Activated gamma-delta T cell (primary cell): ENCODE data around the gene KRTAP10-5.
"Not testable (repeated sequence)": the region's sequence is repeated elsewhere in the genome, so short reads cannot be mapped to it uniquely, and the experiment has no call there.

Experiments
- DNase-seq: peaks from one replicate; lab custom pipeline; 2025; lab: John Stamatoyannopoulos, UW
- total RNA-seq, 2 donors: gene quantifications; one replicate each; lab custom pipeline; 2026; lab: John Stamatoyannopoulos, UW

The KRTAP10-5 gene, protein sequence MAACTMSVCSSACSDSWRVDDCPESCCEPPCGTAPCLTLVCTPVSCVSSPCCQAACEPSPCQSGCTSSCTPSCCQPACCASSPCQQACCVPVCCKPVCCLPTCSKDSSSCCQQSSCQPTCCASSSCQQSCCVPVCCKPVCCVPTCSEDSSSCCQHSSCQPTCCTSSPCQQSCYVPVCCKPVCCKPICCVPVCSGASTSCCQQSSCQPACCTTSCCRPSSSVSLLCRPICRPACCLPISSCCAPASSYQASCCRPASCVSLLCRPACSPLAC
- 0 reads per million in 2 donors for total RNA-seq

DNA sequence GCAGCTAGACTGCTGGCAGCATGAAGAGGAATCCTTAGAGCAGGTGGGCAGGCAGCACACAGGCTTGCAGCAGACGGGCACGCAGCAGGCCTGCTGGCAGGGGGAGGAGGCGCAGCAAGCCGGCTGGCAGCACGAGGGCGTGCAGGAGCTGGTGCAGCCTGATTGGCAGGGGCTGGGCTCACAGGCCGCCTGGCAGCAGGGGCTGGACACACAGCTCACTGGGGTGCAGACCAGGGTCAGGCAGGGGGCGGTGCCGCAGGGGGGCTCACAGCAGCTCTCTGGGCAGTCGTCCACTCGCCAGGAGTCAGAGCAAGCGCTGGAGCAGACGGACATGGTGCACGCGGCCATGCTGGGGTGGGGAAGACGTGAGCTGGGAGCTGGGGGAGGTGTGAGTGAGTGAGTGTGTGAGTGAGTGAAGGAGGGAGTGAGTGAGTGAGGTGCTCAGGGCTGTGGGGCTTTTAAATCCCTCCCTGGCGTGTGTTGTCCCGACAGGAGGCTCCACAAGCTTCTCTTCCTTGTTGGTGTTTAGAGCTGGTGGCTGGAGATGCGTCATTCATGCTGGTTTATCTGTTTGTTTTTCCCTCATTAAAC is at the start of gene KRTAP10-5:
Gene KRTAP10-5, minus strand, starts transcription at position 374 of the 591 bp plus-strand sequence. Its CDS starts 26 bp downstream, at position 348.
- DNase-seq: not testable (repeated sequence)

DNA sequence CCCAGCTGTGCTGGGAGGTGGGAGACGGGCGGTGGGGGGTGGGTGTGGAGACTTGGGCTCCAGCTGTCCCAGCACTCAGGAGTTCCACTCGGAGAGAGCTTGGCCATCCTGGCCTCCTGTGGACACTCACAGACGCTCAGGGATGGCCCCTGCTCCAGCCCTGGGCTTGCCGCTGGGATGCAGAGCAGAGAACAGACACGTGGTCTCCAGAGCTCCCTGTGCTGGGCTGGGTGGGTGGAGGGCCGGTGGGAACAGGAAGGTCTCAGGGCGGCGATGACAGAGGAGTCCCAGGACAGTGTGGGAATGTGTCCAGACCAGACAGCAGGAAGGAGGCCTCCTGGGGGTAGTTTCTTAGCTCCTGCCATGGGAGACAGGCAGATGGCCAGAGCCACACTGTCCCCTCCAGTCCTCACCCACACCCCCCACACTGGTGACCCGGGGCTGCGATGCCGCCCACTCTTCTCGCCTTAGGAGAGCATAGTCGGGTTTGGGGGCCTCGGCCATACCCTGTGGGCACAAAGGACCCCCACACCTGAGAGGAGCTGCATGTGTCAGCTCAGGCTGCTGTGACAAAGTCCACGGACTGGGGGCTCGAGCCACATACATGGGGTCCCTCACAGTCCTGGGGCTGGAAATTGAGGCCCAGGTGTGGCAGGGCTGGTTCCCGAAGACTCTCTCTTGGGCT is 48.4 kb upstream of the KRTAP10-5 start:
- DNase-seq: no peak

DNA sequence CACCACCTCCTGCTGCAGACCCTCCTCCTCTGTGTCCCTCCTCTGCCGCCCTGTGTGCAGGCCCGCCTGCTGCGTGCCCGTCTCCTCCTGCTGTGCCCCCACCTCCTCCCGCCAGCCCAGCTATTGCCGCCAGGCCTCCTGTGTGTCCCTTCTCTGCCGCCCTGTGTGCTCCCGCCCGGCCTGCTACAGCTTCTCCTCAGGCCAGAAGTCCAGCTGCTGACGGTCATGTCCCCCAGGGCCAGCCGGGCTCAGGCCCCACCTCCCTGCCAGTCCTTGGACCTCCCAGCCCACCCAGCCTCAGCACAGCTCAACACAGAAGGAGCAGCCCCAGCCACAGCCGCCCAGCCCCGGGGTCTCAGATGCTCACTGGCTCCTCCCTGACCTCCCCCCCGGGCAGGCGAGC is 47.4 kb upstream of the KRTAP10-5 start:
- DNase-seq: not testable (repeated sequence)

DNA sequence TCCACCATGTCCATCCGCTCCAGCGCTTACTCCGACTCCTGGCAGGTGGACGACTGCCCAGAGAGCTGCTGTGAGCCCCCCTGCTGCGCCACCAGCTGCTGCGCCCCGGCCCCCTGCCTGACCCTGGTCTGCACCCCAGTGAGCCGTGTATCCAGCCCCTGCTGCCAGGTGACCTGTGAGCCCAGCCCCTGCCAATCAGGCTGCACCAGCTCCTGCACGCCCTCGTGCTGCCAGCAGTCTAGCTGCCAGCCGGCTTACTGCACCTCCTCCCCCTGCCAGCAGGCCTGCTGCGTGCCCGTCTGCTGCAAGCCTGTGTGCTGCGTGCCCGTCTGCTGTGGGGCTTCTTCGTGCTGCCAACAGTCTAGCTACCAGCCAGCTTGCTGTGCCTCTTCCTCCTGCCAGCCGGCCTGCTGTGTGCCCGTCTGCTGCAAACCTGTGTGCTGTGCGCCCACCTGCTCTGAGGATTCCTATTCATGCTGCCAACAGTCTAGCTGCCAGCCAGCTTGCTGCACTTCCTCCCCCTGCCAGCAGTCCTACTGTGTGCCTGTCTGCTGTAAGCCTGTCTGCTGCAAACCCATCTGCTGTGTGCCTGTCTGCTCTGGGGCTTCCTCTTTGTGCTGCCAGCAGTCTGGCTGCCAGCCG is 46.9 kb upstream of the KRTAP10-5 start:
- DNase-seq: not testable (repeated sequence)

DNA sequence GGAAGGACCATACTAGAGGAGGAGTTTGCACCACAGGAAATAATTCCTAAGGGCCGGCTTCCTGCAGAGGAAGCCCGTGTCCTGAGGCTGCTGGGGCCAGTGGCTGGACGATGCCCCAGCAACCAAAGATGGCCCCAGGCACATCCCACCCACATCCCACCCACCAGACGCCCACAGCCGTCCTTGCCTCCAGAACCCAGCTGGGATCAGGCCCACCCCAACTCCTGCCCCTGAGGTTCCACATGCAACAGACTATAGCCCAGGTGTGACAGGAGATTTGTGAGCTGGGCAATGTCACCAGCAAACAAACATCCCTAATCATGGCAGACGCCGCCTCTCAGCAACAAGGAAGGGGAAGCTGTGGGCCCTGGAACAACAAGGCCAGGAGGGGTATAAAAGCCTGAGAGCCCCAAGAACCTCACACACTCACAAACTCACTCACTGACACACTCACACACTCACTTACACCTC is 46.3 kb upstream of the KRTAP10-5 start, which contains the start of gene KRTAP10-9:
Gene KRTAP10-9, plus strand, starts transcription at position 421 of the 471 bp plus-strand sequence. CDS start 79 bp downstream, outside the sequence.
- DNase-seq: no peak

DNA sequence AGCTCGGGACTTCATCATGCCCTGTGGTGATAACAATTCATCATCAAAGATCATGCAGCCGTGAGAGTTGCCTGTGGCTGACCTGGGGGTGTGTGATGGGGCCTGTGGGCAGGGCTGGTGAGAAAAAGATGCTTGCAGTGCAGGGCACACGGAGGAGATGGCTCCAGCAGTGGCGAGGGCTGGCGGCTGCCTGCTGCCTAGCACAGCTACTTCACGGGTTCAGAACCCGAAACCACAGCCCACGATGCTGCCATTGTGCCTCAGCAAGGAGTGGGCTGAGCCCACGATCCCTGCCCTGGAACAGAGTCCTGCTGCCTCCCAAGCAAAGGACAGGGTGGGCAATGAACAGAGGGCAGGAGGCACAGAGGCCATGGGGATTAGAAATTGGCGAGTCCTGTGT is 45.9 kb upstream of the KRTAP10-5 start:
- DNase-seq: no peak

DNA sequence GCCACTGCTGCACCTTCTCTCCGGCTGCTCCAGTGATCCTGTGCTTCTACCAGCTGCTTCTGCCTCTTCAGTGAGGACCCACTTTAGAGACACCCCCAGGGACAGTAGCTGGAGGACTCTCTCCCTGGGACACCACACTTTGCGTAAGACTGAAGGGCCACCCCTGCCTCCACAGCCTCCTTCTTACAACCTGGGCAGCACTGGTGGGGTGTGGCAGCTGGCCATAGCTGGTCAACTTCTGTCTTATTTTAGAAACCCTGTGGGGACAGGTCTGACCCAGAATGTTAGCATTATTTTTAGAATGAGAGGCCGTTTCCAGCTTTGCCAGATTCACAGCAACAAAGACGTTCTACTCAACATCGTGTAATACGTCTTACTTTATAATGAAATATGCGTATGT is 45.4 kb upstream of the KRTAP10-5 start:
- no peak for DNase-seq

DNA sequence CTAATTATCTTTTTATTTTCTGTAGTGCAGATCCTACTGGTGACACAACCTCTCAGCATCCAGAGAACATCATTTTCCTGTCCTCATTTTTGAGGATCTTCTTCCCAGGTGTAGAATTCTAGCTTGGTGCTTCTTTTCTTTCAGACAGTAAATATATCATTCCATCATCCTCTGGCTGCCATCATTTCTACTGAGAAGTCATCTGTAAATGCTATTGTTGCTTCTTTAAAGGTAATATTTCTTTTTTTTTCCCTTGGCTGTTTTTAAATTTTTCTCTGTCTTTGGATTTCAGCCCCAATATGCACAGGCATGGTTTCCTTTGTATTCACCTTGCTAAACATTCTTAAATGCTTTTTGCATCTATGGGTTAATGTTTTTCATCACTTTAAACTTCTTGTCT is 43.2 kb upstream of the KRTAP10-5 start:
- DNase-seq: no peak

DNA sequence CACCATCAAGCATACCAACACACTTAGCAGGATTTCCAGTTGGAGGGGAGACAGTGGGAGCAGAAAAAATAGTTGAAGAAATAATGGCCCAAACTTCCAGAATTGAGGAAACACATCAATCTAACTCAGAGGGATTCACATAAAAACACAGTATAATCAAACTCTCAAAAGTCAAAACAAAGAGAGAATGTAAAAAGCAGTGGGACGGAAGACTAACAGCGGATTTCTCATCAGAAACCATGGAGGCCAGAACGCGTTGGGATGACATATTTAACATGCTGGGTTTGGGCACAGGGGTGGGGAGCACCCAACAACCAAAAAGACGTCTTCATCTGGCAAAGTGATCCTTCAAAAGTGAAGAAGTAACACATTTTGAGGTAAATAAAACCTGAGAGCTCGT is 39.5 kb upstream of the KRTAP10-5 start:
- DNase-seq: no peak

DNA sequence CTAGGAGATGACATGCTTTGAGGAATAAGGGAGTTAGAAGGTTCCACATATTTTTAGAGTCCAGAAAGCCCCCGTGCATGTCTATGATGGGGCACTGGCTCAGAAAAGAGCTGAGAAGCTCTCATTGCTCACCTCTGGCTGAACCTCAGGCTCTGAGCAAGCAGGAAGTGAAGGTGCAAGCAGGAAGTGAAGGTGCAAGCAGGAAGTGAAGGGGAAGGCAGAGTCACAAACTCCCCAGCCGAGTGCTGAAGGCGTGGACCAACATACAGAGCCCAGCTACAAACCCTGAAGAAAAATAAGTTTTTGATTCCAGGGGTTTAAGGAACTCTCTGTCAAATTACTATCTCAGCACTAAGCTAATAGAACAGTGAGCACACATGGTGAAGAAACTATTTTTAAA is 38.5 kb upstream of the KRTAP10-5 start:
- DNase-seq: no peak

DNA sequence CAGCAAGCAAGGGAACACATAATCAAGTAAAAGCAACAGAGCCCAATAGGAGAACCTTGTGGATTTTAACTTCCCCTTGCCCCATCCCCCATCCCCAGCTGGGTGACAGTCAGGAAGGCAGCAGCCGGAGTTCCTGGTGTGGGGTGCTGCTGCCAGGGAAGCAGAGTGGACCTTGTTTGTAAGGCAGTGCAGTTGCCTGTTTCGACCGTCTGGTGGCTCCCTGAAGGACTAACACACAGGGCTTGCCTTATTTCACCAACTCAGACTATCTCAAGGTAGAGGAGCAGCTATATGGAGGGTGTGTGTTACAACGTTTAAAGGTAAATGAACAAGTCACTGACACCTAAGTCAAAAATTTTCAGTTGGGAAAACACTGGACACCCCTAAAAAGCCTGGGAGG is 38.1 kb upstream of the KRTAP10-5 start:
- DNase-seq: no peak

DNA sequence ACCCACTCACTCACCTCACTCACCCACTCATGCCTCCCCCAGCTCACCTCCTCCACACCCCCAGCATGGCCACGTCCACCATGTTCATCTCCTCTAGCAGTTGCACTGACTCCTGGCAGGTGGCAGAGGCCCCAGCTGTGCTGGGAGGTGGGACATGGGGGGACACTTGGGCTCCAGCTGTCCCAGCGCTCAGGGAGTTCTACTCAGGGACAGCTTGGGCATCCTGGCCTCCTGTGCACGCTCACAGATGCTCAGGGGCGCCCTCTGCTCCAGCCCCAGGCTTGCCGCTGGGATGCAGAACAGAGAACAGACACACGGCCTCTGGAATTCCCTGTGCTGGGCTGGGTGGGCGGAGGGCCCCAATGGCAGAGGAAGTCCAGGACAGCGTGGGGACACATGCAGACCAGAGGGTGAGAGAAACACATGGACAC is 36.7 kb upstream of the KRTAP10-5 start:
- no peak for DNase-seq

DNA sequence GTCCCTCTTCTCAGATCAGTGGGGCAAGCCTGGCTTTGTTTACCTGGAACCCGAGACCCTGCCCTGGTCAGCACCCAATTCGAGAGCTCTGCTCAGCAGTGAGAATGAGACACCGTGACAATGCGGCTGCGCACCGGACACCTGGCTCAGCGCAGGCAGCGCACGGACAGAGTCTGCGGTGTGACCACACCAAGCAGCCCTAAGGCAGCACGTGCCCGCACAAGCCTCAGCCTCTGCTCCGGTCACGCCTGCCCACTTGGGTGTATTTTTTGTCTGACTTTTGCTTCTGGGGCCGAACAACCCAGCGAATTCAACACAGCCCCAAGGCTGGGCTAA is 36.2 kb upstream of the KRTAP10-5 start:
- DNase-seq: no peak

DNA sequence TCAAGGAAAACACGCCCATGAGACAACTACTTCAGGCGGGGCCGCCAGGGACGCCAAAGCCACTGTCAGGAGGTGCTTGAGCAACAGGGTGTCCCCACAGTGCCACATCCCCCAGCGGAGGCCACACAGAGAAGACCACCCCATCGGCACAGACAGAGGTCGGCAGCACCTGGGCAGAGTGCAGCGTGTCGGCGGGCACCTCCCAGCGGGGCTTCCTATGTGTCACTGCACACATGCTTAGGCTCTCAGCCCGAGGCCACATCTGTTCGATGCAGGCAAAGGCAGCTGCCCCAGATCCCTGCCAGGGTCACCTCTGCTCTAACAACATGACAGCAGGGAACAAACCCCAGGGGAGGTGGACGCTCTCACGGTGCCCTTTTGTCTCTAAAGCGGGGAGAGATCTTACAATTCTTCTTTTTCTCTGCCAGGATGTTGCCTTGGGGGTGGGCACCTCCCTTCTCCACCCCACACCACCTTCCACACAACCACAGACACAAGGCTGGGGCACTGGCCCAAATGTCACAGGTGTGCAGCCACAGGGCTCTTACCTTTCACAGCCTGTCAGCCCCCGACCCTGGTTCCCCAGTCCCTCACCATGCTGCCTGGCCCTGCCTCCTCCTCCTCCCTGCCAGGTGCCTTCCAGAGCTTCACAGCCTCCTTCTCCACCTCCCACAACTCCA is 35.6 kb upstream of the KRTAP10-5 start:
- no peak for DNase-seq

DNA sequence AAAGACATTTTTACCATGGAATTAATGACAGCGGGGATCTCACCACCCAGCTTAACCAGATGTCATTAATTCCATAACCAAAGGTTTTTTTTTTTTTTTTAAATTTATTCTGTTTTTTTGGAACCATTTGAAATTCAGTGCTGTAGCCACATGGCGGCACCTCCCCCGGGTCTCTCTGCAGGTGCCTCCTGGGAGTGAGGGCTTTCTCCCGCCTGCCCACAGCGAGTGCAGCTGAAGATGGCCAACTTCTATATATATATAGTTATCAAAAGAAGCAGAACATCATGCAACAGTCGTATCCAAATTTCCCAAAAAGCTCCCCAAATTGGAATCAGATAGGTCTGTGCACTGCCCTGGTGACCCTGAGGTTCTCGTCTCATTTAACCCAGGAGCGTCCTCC is 35.1 kb upstream of the KRTAP10-5 start:
- DNase-seq: no peak

DNA sequence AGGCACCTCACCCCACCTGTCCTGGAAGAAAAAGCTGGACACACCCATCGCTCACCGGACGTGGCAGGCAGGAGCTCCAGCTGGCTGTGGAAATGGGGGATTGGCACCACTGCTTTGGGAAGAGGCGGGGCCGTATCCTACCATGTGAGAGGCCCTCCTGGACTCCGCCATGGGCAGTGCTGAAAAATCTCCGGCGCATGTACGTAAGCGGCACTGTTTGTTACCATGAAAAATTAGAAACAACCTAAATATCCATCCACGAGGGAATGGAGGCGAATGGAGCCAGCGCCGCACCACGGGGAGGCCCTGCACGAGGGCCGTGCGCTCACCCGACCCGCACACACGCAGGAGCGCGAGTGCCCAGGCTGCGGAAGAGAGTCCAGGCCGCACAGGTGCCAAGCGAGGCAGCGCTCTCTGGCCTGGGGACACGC is 34.6 kb upstream of the KRTAP10-5 start:
- no peak for DNase-seq

DNA sequence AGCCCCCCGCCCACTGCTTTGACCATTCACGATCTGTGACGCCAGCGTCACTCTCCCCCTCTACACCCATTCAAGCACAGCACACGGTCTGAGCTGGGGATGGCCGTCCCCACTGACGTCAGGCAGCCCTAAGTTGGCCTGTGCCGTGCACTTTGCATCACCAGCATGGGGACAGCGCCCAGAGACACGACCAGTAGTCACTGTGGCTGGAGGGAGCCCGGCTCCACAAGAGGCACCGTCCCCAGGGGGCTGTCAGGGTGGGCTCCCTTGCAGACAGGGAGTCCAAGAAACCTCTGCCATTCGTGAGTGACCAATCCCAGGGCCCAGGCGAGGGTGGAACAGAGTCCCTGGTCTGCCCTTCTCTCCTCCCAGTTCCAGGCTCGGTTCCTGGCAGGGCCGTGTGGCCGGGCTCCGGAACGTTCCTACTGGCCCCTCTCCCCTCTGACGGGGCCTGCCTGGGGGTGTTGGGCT is 33.8 kb upstream of the KRTAP10-5 start:
- DNase-seq: no peak

DNA sequence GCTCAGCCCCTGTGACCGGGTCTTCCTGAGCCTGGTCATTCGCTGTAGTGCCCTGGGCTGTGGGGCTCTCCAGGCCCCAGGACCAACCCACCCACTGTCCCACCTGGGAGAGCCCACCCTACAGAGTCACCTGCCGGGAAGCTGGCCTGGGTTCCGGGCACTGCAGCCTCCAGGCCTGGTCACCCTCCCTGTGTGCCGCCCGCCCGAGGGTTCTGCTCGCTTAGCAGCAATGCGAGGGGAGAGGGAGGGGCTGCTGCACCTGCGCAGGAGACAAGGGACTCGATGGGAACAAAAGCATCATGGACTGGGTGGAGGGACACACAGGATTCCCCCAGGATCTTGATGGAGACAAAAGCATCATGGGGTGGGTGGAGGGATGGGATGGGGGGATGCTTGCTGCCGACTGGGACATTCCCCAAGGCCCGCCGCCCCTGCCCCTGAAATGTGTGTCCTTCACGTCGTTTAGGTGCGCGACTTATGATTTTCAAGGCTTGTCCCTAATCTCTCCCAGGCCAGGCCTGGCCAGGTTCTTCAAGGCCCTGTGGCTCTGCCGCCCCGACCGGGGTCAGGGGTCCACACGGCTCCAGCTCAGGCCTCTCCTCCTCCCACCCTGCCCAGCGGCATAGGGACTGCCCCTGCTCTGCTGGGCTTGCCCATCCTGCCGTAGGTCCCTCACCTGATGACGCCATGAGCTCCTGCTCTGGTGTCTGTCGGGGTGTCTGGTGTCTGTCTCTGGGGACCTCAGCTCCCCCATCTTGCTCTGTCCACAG is 33.2 kb upstream of the KRTAP10-5 start:
- DNase-seq: no peak

DNA sequence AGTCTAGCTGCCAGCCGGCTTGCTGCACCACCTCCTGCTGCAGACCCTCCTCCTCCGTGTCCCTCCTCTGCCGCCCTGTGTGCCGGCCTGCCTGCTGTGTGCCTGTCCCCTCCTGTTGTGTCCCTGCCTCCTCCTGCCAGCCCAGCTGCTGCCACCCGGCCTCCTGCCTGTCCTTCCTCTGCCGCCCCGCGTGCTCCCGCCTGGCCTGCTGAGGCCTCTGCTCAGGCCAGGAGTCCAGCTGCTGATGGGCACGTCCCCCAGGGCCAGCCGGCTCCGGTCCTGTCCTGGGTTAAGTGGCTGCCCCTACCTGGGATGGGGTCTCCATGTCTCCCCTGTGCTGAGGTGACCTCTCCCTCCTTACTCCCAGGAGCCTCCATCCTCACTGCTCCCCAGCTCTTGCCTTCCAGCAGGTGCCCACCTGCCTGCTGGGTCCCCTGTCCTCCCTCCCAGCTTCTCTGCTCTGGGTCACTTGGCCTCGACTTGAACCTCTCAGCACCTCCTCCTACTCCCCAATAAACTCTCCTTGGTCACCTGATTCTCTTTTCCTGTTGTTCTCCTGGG is 32.3 kb upstream of the KRTAP10-5 start:
- no peak for DNase-seq

DNA sequence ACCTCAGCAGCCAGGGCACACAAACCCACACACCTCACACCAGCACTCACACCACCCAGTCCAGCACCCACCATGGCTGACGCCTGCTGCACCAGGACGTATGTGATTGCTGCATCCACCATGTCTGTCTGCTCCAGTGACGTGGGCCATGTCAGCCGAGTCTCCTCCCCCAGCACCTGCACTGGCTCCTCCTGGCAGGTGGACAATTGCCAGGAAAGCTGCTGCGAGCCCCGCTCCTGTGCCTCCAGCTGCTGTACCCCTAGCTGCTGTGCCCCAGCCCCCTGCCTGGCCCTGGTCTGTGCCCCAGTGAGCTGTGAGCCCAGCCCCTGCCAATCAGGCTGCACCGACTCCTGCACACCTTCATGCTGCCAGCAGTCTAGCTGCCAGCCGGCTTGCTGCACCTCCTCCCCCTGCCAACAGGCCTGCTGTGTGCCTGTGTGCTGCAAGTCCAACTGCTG is 31.7 kb upstream of the KRTAP10-5 start, which contains the start of gene KRTAP10-8:
Gene KRTAP10-8, plus strand, starts transcription at position 51 of the 458 bp plus-strand sequence. Its CDS starts 22 bp downstream, at position 73.
- DNase-seq: no peak
